ENCODE data around the gene TMEM220.
"Not testable (repeated sequence)": the region's sequence is repeated elsewhere in the genome, so short reads cannot be mapped to it uniquely, and the experiment has no call there.

DNA sequence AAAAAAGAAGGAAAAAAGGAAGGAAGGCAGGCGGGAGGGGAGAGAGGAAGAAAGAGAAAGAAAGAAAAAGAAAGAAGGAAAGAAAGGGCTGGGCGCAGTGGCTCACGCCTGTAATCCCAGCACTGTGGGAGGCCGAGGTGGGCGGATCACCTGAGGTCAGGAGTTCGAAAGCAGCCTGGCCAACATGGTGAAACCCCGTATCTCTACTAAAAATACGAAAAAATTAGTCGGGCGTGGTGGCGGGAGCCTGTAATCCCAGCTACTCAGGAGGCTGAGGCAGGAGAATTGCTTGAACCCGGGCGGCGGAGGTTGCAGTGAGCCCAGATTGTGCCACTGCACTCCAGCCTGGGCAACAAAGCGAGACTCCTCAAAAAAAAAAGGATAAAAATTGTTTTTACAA is 424 bp upstream of the TMEM220 start:
- not testable (repeated sequence) for TF ChIP-seq EZH2phosphoT487 (IDR thresholded peaks at IDR 0.05; ENCODE audit: insufficient read depth, low read depth); EZH2 (IDR thresholded peaks at IDR 0.05; ENCODE audit: insufficient read depth, poor library complexity, severe bottlenecking)

Measured in GM23248 (cell line).